HCT116 (cell line): ENCODE data around the gene CACNG1. TPM values are rescaled to one million over a fixed set of nuclear protein-coding genes. Genes with fewer than 3 reads are reported as not detected.

ENCODE experiments used
- ATAC-seq: fragments of 200-7000 bp; cut with Tn5 transposase; 2 replicates; pipeline ENCODE4 v1.9.1; 2020; ENCODE audit warnings: mild to moderate bottlenecking, moderate library complexity
- BruUV-seq: library from RNA; stranded (reverse); fragments of 400-500 nt; replicated peaks from 2 replicates; lab custom pipeline; 2021; lab: Mats Ljungman, UMichigan
- CTCF ChIA-PET: fragments of 300-600 bp; sonication (Branson Sonifier 250); formaldehyde crosslinking; loops from one replicate; lab custom pipeline; 2021; ENCODE audit warnings: antibody characterized with exemption; lab: Charles Lee
- POLR2A ChIA-PET: fragments of 300-600, 350-600 bp; sonication (Branson Sonifier 250); formaldehyde crosslinking; loops from one replicate; lab custom pipeline; 2021; ENCODE audit warnings: antibody characterized with exemption; lab: Charles Lee
- RAD21 ChIA-PET, 2 experiments: fragments of 300-600 bp; sonication (Branson Sonifier 250); formaldehyde crosslinking; loops; one replicate each; lab custom pipeline; 2023; ENCODE audit warnings: low total read pairs in 2 of 2; ENCODE audit not compliant: uncharacterized antibody in 2 of 2, unreplicated experiment in 2 of 2, low non-redundant PET in 1 of 2; lab: Charles Lee
- DNase-seq: peaks from one replicate; pipeline ENCODE4 v3.0.0-alpha.2; 2010; ENCODE audit warnings: low read depth, low spot score
- H2AFZ ChIP-seq: fragments of 200-600 bp; shearing (Covaris generic), sonication (generic); 2 replicates; pipeline ENCODE4 v1.6.1; 2017; ENCODE audit warnings: low read depth, mixed run types, mixed read lengths, antibody characterized with exemption, low read length; ENCODE audit not compliant: poor library complexity, severe bottlenecking
- H3K27ac ChIP-seq: 2 replicates; pipeline ENCODE4 v1.5.1; 2012; ENCODE audit warnings: low read depth, low read length
- H3K27me3 ChIP-seq: fragments of 200-600 bp; sonication (generic); 2 replicates; pipeline ENCODE4 v1.6.1; 2016; ENCODE audit warnings: mixed run types, low read length, mixed read lengths; ENCODE audit not compliant: insufficient read depth
- H3K36me3 ChIP-seq, 2 experiments: fragments of 200-500 bp in 1 of 2; fragments of 200-600 bp in 1 of 2; sonication (Bioruptor generic) in 1 of 2; sonication (generic) in 1 of 2; 2 replicates each; pipeline versions ENCODE4 v1.5.1 to v1.6.1; 2014 to 2016; ENCODE audit warnings: low read length in 2 of 2, inconsistent platforms in 1 of 2, mixed read lengths in 1 of 2, mixed run types in 1 of 2; ENCODE audit not compliant: insufficient read depth in 2 of 2, control insufficient read depth in 1 of 2
- H3K4me1 ChIP-seq, 2 experiments: fragments of 200-600 bp in 1 of 2; sonication (generic) in 1 of 2; 2 replicates each; pipeline versions ENCODE4 v1.5.1 to v1.6.1; 2012 to 2017; ENCODE audit warnings: low read length in 2 of 2, inconsistent platforms in 1 of 2, mild to moderate bottlenecking in 1 of 2, mixed read lengths in 1 of 2, mixed run types in 1 of 2, moderate library complexity in 1 of 2; ENCODE audit not compliant: insufficient read depth in 2 of 2, control insufficient read depth in 1 of 2
- H3K4me2 ChIP-seq: fragments of 200-600 bp; sonication (generic); 2 replicates; pipeline ENCODE4 v1.6.1; 2017; ENCODE audit warnings: mixed run types, low read length, mixed read lengths
- H3K4me3 ChIP-seq, 2 experiments: fragments of 200-600 bp in 1 of 2; sonication (generic) in 1 of 2; replicated peaks in 1 of 2; 2 replicates each; pipeline ENCODE4 v1.5.1; 2011 to 2016; ENCODE audit warnings: low read length in 2 of 2, control low read depth in 1 of 2, low read depth in 1 of 2, mild to moderate bottlenecking in 1 of 2, mixed read lengths in 1 of 2, mixed run types in 1 of 2
- H3K79me2 ChIP-seq: fragments of 200-600 bp; sonication (generic); 2 replicates; pipeline ENCODE4 v1.6.1; 2017; ENCODE audit warnings: mild to moderate bottlenecking, mixed run types, low read length, moderate library complexity, mixed read lengths; ENCODE audit not compliant: insufficient read depth
- H3K9ac ChIP-seq: fragments of 200-600 bp; sonication (generic); 2 replicates; pipeline ENCODE4 v1.6.1; 2016; ENCODE audit warnings: low read length, mixed read lengths
- H3K9me2 ChIP-seq: fragments of 200-600 bp; sonication (generic), shearing (Covaris generic); 2 replicates; pipeline ENCODE4 v1.6.1; 2017; ENCODE audit warnings: mixed run types, mild to moderate bottlenecking, moderate library complexity; ENCODE audit not compliant: insufficient read depth
- H3K9me3 ChIP-seq, 2 experiments: fragments of 200-500 bp in 1 of 2; fragments of 200-600 bp in 1 of 2; sonication (Bioruptor generic) in 1 of 2; sonication (generic) in 1 of 2; 2 replicates each; pipeline ENCODE4 v1.6.1; 2014 to 2017; ENCODE audit warnings: low read length in 2 of 2, mixed read lengths in 2 of 2, inconsistent platforms in 1 of 2, low read depth in 1 of 2, mild to moderate bottlenecking in 1 of 2, mixed run types in 1 of 2, moderate library complexity in 1 of 2; ENCODE audit not compliant: control insufficient read depth in 1 of 2, insufficient read depth in 1 of 2
- H4K20me1 ChIP-seq: fragments of 200-600 bp; sonication (generic), shearing (Covaris generic); 2 replicates; pipeline ENCODE4 v1.6.1; 2017; ENCODE audit warnings: mixed run types, mild to moderate bottlenecking, moderate library complexity; ENCODE audit not compliant: insufficient read depth
- CEBPB ChIP-seq: IDR thresholded peaks from 2 replicates; pipeline ENCODE4 v1.6.1; 2012; ENCODE audit warnings: low read depth
- CTCF ChIP-seq, 3 experiments: fragments of 200-600 bp in 1 of 3; sonication (generic) in 1 of 3; IDR thresholded peaks in 2 of 3; conservative IDR thresholded peaks in 1 of 3; 2 replicates each; pipeline ENCODE4 v1.5.1; 2012 to 2017; ENCODE audit warnings: low read depth in 2 of 3, low read length in 2 of 3, antibody characterized with exemption in 1 of 3, borderline replicate concordance in 1 of 3, control low read depth in 1 of 3, mild to moderate bottlenecking in 1 of 3, mixed read lengths in 1 of 3, mixed run types in 1 of 3, moderate library complexity in 1 of 3; ENCODE audit not compliant: insufficient read depth in 1 of 3
- ELF1 ChIP-seq: IDR thresholded peaks from 2 replicates; pipeline ENCODE4 v1.6.1; 2012; ENCODE audit warnings: low read depth, borderline replicate concordance
- EZH2phosphoT487 ChIP-seq: fragments of 200-600 bp; IDR thresholded peaks from 2 replicates; pipeline ENCODE4 v1.6.1; 2018; ENCODE audit warnings: antibody characterized with exemption, borderline replicate concordance
- MAX ChIP-seq: IDR thresholded peaks from 2 replicates; pipeline ENCODE4 v1.6.1; 2012
- POLR2A ChIP-seq: IDR thresholded peaks from 2 replicates; pipeline ENCODE4 v1.7.0; 2011; ENCODE audit warnings: borderline replicate concordance; ENCODE audit not compliant: insufficient read depth, insufficient read length; ENCODE audit errors: extremely low read depth
- RAD21 ChIP-seq: IDR thresholded peaks from 2 replicates; pipeline ENCODE4 v1.6.1; 2012; ENCODE audit warnings: low read depth, mild to moderate bottlenecking
- REST ChIP-seq: IDR thresholded peaks from 2 replicates; pipeline ENCODE4 v1.6.1; 2012; ENCODE audit warnings: low read depth
- SP1 ChIP-seq: IDR thresholded peaks from 2 replicates; pipeline ENCODE4 v1.6.1; 2012; ENCODE audit warnings: low read depth
- SRF ChIP-seq: IDR thresholded peaks from 2 replicates; pipeline ENCODE4 v1.6.1; 2012; ENCODE audit warnings: low read depth
- YY1 ChIP-seq: IDR thresholded peaks from 2 replicates; pipeline ENCODE4 v1.6.1; 2011; ENCODE audit warnings: low read length, low read depth, moderate library complexity, mild to moderate bottlenecking; ENCODE audit not compliant: insufficient replicate concordance; ENCODE audit errors: extremely low read depth
- ZFX ChIP-seq: fragments of 450-650 bp; IDR thresholded peaks from 2 replicates; pipeline ENCODE4 v1.6.1; 2017
- ZNF274 ChIP-seq: fragments of 200-500 bp; sonication (Bioruptor generic); IDR thresholded peaks from 2 replicates; pipeline ENCODE4 v1.6.1; 2014; ENCODE audit warnings: mild to moderate bottlenecking, low read depth, low read length, inconsistent platforms
- intact Hi-C: fragments of 100-400 bp; cut with micrococcal nuclease; formaldehyde crosslinking; loops from 2 replicates; pipeline ENCODE4 v1.10.0; 2022
- total RNA-seq: library from RNA; stranded (reverse); gene quantifications from one replicate; pipeline ENCODE4 v1.2.1, GENCODE V29; 2021; ENCODE audit not compliant: unreplicated experiment

The CACNG1 gene
- total RNA-seq, 1 experiment from 2014 or later: not detected

GRCh38 chr17:67058036-67058435 lies 13.7 kb downstream of the CACNG1 start:
- Histone ChIP-seq H3K4me2 (no peak overlapping the region), H3K79me2 (no peaks in the 10 kb centered on the region), H2AFZ (no peak overlapping the region), H3K9me3 (no peaks in the 10 kb centered on the region), H3K4me1 (no peaks in the 10 kb centered on the region), H3K27me3 (no peaks in the 10 kb centered on the region), H3K9ac (no peak overlapping the region), H3K4me3 (no peak overlapping the region), H4K20me1 (no peaks in the 10 kb centered on the region), H3K9me2 (no peaks in the 10 kb centered on the region), H3K36me3 (no peaks in the 10 kb centered on the region), H3K27ac (no peak overlapping the region)
- ChIA-PET CTCF (no interaction called here), RAD21 (interaction anchor here in 1 of 2 experiments (0.6 kb wide), 1 partner anchor 21 kb away, joined by 3 read pairs; no protein-coding TSS in a partner anchor), POLR2A (no interaction called here)
- intact Hi-C loops: no loop called here
- TF ChIP-seq ZFX (no peak), ELF1 (no peak), SP1 (no peak), RAD21 (no peak), MAX (no peak), POLR2A (no peak), CEBPB (no peak), CTCF (IDR thresholded peaks at IDR 0.05 in 2 of 3, conservative IDR thresholded peaks at IDR 0.05 in 1 of 3; ENCODE audit: borderline replicate concordance in 1 of 3, insufficient read depth in 1 of 3, low read depth in 2 of 3, low read length in 2 of 3) (no peak)
- DNase-seq (no peak), ATAC-seq (no peak)
- BruUV-seq: no TSS peak

GRCh38 chr17:67059372-67059771 lies 15.0 kb downstream of the CACNG1 start:
- no peak overlapping the region for H2AFZ ChIP-seq
- CTCF ChIA-PET: no interaction called here
- DNase-seq (no peak), ATAC-seq (no peak)
- RAD21 ChIA-PET: no interaction called here
- no peaks in the 10 kb centered on the region for H3K9me2 ChIP-seq
- H4K20me1 ChIP-seq: no peaks in the 10 kb centered on the region
- no peak overlapping the region for H3K4me2 ChIP-seq
- no peak overlapping the region for H3K4me3 ChIP-seq
- H3K36me3 ChIP-seq: no peaks in the 10 kb centered on the region
- POLR2A ChIA-PET: no interaction called here
- BruUV-seq: no TSS peak
- H3K4me1 ChIP-seq: no peaks in the 10 kb centered on the region
- H3K9ac ChIP-seq: no peak overlapping the region
- H3K27ac ChIP-seq: no peak overlapping the region
- no peaks in the 10 kb centered on the region for H3K9me3 ChIP-seq
- H3K79me2 ChIP-seq: no peaks in the 10 kb centered on the region
- intact Hi-C loops: no loop called here
- H3K27me3 ChIP-seq: no peaks in the 10 kb centered on the region
- TF ChIP-seq ZNF274 (no peak), RAD21 (no peak), EZH2phosphoT487 (no peak), REST (no peak), SP1 (no peak), YY1 (no peak), SRF (no peak)
